Fibroblast of lung (primary cell): ENCODE measurements around the gene CT47A1. TPM values are rescaled to one million over a fixed set of nuclear protein-coding genes. Genes with fewer than 3 reads are reported as not detected.

Source experiments
- DNase-seq, 2 donors: peaks; one replicate each; pipeline versions ENCODE4 v3.0.0 to v3.0.0-alpha.2; 2010; ENCODE audit warnings: low read depth in 2 of 2
- H2AFZ ChIP-seq: 2 replicates; pipeline ENCODE4 v1.5.1; 2012; ENCODE audit warnings: low read length, control low read depth, inconsistent platforms
- H3K27ac ChIP-seq: 2 replicates; pipeline ENCODE4 v1.5.1; 2011; ENCODE audit warnings: low read length, control low read depth; ENCODE audit not compliant: insufficient read depth
- H3K27me3 ChIP-seq: 2 replicates; pipeline ENCODE4 v1.5.1; 2011; ENCODE audit warnings: mild to moderate bottlenecking, low read length; ENCODE audit not compliant: control insufficient read depth, insufficient read depth
- H3K36me3 ChIP-seq: 2 replicates; pipeline ENCODE4 v1.5.1; 2011; ENCODE audit warnings: low read length; ENCODE audit not compliant: control insufficient read depth, insufficient read depth
- H3K4me1 ChIP-seq: 2 replicates; pipeline ENCODE4 v1.5.1; 2011; ENCODE audit warnings: low read length; ENCODE audit not compliant: control insufficient read depth, insufficient read depth; ENCODE audit errors: extremely low read depth
- H3K4me2 ChIP-seq: 2 replicates; pipeline ENCODE4 v1.5.1; 2011; ENCODE audit warnings: low read length, control low read depth; ENCODE audit not compliant: insufficient read depth; ENCODE audit errors: extremely low read depth
- H3K4me3 ChIP-seq, 4 experiments: fragments of 200-600 bp in 1 of 4; sonication (generic) in 1 of 4; replicated peaks in 1 of 4; 2 replicates each; pipeline ENCODE4 v1.5.1; 2011 to 2016; ENCODE audit warnings: low read length in 4 of 4, low read depth in 3 of 4, mild to moderate bottlenecking in 3 of 4, control low read depth in 2 of 4, inconsistent platforms in 1 of 4, mixed read lengths in 1 of 4; ENCODE audit not compliant: insufficient read depth in 1 of 4; ENCODE audit errors: control extremely low read depth in 1 of 4
- H3K79me2 ChIP-seq: 2 replicates; pipeline ENCODE4 v1.5.1; 2012; ENCODE audit warnings: mild to moderate bottlenecking, low read length, inconsistent platforms; ENCODE audit not compliant: control insufficient read depth, insufficient read depth
- H3K9ac ChIP-seq: 2 replicates; pipeline ENCODE4 v1.5.1; 2011; ENCODE audit warnings: mild to moderate bottlenecking, low read length, control low read depth; ENCODE audit not compliant: insufficient read depth
- H3K9me3 ChIP-seq: 2 replicates; pipeline ENCODE4 v1.5.1; 2012; ENCODE audit warnings: low read depth, low read length; ENCODE audit not compliant: control insufficient read depth, insufficient read depth
- H4K20me1 ChIP-seq: 2 replicates; pipeline ENCODE4 v1.5.1; 2011; ENCODE audit warnings: low read length; ENCODE audit not compliant: control insufficient read depth, insufficient read depth; ENCODE audit errors: extremely low read depth
- EZH2 ChIP-seq: IDR thresholded peaks from 2 replicates; pipeline ENCODE4 v1.5.1; 2012; ENCODE audit warnings: low read length, control low read depth, mild to moderate bottlenecking; ENCODE audit errors: missing control alignments
- polyA plus RNA-seq, 2 donors: library from polyadenylated mRNA; depleted of rRNA in 1 of 2; stranded (reverse) in 1 of 2; unstranded in 1 of 2; fragments of >200 nt; gene quantifications; 2 replicates each; pipeline ENCODE4 v1.2.1, GENCODE V29; 2011 to 2012; ENCODE audit warnings: missing spikeins in 1 of 2
- total RNA-seq: library from RNA; depleted of rRNA; stranded (reverse); fragments of >200 nt; gene quantifications from 2 replicates; pipeline ENCODE4 v1.2.1, GENCODE V29; 2014
- TF ChIP-seq, protein P1 (sequence below), 2 donors: IDR thresholded peaks in 1 of 2; conservative IDR thresholded peaks in 1 of 2; 1 replicate in 1 of 2; 2 replicates in 1 of 2; pipeline ENCODE4 v1.5.1; 2011 to 2012; ENCODE audit warnings: low read length in 2 of 2, control low read depth in 1 of 2, inconsistent platforms in 1 of 2, low read depth in 1 of 2, mild to moderate bottlenecking in 1 of 2

Gene CT47A1
- total and polyA plus RNA-seq, 2 donors (not counting 1 experiment from before 2014, with no cell fraction given) = not detected

DNA sequence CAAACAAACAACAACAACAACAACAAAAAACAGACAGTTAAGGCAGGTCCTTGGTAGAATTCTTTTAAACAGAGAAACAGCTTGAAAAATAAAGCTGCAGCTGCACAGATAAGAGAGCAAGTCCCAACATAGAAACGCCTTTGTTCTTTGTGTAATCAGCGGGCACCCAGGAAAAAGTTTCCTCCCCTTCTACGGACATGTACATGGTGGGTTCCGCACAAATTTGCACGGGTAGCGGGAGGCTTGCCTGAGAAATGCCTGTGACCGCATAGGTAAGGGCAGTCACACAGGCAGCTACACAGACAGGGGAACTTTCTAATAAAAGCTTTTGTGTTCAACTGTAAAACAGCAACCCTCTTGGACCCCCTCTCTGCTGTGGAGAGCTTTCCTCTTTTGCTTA is 25.7 kb upstream of the CT47A1 start:
- H2AFZ ChIP-seq = no peak overlapping the region
- H3K79me2 ChIP-seq = no peaks in the 10 kb centered on the region

DNA sequence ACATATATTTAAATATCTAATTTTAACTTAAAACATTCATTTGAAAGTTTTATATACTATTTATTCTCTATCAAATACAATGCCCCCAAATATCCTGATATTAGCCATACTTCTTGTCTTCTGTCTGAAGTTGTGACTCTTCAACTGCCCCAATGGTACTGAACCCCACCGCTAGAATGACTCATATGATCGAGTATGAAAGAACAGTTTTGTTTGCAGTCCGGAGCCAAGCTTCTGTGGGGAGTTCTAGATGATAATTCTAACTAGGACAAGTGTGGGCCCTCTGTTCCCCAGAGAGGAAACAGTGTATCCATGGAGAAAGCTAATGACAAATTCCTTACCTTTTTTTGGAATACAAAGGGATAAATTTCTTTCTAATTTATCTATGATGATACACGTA is 24.7 kb upstream of the CT47A1 start:
- H3K36me3 ChIP-seq = no peaks in the 10 kb centered on the region
- no peak overlapping the region for H3K4me3 ChIP-seq
- H2AFZ ChIP-seq = no peak overlapping the region
- peak in 1 of 2 donors; percentile 3 for DNase-seq
- H3K9me3 ChIP-seq = no peaks in the 10 kb centered on the region
- H3K27ac ChIP-seq = no peak overlapping the region
- no peaks in the 10 kb centered on the region for H3K27me3 ChIP-seq
- no peaks in the 10 kb centered on the region for H3K79me2 ChIP-seq
- H3K4me2 ChIP-seq = no peak overlapping the region
- TF ChIP-seq, protein P1, sequence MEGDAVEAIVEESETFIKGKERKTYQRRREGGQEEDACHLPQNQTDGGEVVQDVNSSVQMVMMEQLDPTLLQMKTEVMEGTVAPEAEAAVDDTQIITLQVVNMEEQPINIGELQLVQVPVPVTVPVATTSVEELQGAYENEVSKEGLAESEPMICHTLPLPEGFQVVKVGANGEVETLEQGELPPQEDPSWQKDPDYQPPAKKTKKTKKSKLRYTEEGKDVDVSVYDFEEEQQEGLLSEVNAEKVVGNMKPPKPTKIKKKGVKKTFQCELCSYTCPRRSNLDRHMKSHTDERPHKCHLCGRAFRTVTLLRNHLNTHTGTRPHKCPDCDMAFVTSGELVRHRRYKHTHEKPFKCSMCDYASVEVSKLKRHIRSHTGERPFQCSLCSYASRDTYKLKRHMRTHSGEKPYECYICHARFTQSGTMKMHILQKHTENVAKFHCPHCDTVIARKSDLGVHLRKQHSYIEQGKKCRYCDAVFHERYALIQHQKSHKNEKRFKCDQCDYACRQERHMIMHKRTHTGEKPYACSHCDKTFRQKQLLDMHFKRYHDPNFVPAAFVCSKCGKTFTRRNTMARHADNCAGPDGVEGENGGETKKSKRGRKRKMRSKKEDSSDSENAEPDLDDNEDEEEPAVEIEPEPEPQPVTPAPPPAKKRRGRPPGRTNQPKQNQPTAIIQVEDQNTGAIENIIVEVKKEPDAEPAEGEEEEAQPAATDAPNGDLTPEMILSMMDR (conservative IDR thresholded peaks at IDR 0.05 in 1 of 2, IDR thresholded peaks at IDR 0.05 in 1 of 2; ENCODE audit: low read depth in 1 of 2, low read length in 2 of 2) = no peak
- no peak for TF ChIP-seq EZH2
- no peaks in the 10 kb centered on the region for H3K4me1 ChIP-seq
- no peak overlapping the region for H3K9ac ChIP-seq
- no peaks in the 10 kb centered on the region for H4K20me1 ChIP-seq

More for the DNA sequence above, 25.7 kb upstream of the CT47A1 start:
- no peaks in the 10 kb centered on the region for H4K20me1 ChIP-seq
- no peaks in the 10 kb centered on the region for H3K4me1 ChIP-seq
- no peaks in the 10 kb centered on the region for H3K9me3 ChIP-seq
- no peak for DNase-seq
- no peak overlapping the region for H3K4me2 ChIP-seq
- H3K27ac ChIP-seq = no peak overlapping the region
- TF ChIP-seq, protein P1 (conservative IDR thresholded peaks at IDR 0.05 in 1 of 2, IDR thresholded peaks at IDR 0.05 in 1 of 2; ENCODE audit: low read depth in 1 of 2, low read length in 2 of 2) = no peak
- no peak for TF ChIP-seq EZH2
- H3K27me3 ChIP-seq = no peaks in the 10 kb centered on the region
- H3K9ac ChIP-seq = no peak overlapping the region
- H3K36me3 ChIP-seq = no peaks in the 10 kb centered on the region
- no peak overlapping the region for H3K4me3 ChIP-seq

DNA sequence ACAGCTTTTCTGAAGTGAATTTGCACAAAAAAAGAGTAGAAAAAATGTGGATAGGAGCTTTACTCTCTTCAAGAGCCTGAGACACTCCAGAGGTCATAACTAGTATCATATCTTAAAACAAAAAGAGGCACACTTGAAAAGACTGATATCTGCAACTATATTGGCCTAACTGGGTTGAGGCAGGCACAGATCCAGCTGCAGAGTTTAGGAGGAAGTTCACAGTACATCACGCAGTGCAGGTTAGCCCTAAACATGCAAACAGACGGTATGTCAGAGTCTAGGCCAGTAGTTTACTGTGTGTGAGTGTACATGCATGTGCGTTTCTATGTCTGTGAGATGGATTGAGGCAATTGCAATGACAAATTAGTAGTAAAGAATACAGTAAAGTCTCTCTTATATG is 24.2 kb upstream of the CT47A1 start:
- no peaks in the 10 kb centered on the region for H3K4me1 ChIP-seq
- H3K79me2 ChIP-seq = no peaks in the 10 kb centered on the region
- no peak overlapping the region for H3K4me2 ChIP-seq
- no peak overlapping the region for H2AFZ ChIP-seq
- no peaks in the 10 kb centered on the region for H3K27me3 ChIP-seq
- H3K4me3 ChIP-seq = no peak overlapping the region
- no peak overlapping the region for H3K27ac ChIP-seq
- H4K20me1 ChIP-seq = no peaks in the 10 kb centered on the region
- H3K9me3 ChIP-seq = no peaks in the 10 kb centered on the region
- DNase-seq = no peak
- no peaks in the 10 kb centered on the region for H3K36me3 ChIP-seq
- TF ChIP-seq EZH2 = no peak
- TF ChIP-seq, protein P1 (conservative IDR thresholded peaks at IDR 0.05 in 1 of 2, IDR thresholded peaks at IDR 0.05 in 1 of 2; ENCODE audit: low read depth in 1 of 2, low read length in 2 of 2) = no peak
- no peak overlapping the region for H3K9ac ChIP-seq
